SK-N-SH (cell line): ENCODE results near the gene KRT27. TPM values are rescaled to one million over a fixed set of nuclear protein-coding genes. Genes with fewer than 3 reads are reported as not detected.

ENCODE experiments used
- polyA plus RNA-seq, 3 experiments: library from polyadenylated mRNA; depleted of rRNA; stranded (reverse); fragments of >200 nt; gene quantifications; 2 replicates each; pipeline ENCODE4 v1.2.3, GENCODE V29; 2012

The KRT27 gene
- polyA plus RNA-seq, 1 of the 3 experiments (the other 2 are of a cell fraction), result not detected

Other genes with a start within 250 kb of the KRT27 start
- gene CCR7, start 217.1 kb downstream of the KRT27 start, polyA plus RNA-seq (2012; rRNA removed), result not detected in 2 replicates
- 45.9 and 54.2 TPM in 2 replicates for gene SMARCE1, start 134.7 kb downstream of the KRT27 start, polyA plus RNA-seq (2012; rRNA removed)
- not detected in 2 replicates for gene KRT222, start 117.4 kb downstream of the KRT27 start, polyA plus RNA-seq (2012; rRNA removed)
- gene KRT24, start 78.8 kb downstream of the KRT27 start, polyA plus RNA-seq (2012; rRNA removed), result not detected in 2 replicates
- not detected in 2 replicates for gene KRT25, start 27.2 kb downstream of the KRT27 start, polyA plus RNA-seq (2012; rRNA removed)
- gene KRT26, start 10.3 kb downstream of the KRT27 start, polyA plus RNA-seq (2012; rRNA removed), result not detected in 2 replicates
- gene KRT28, start 17.4 kb upstream of the KRT27 start, polyA plus RNA-seq (2012; rRNA removed), result not detected in 2 replicates
- 17.1 and 31.6 TPM in 2 replicates for gene KRT10, start 40.1 kb upstream of the KRT27 start, polyA plus RNA-seq (2012; rRNA removed)
- not detected in 2 replicates for gene KRT12, start 84.7 kb upstream of the KRT27 start, polyA plus RNA-seq (2012; rRNA removed)
- gene KRT20, start 102.7 kb upstream of the KRT27 start, polyA plus RNA-seq (2012; rRNA removed), result not detected in 2 replicates
- not detected in 2 replicates for gene KRT23, start 155.1 kb upstream of the KRT27 start, polyA plus RNA-seq (2012; rRNA removed)
- not detected in 2 replicates for gene KRT39, start 184.4 kb upstream of the KRT27 start, polyA plus RNA-seq (2012; rRNA removed)
- gene KRT40, start 201.8 kb upstream of the KRT27 start, polyA plus RNA-seq (2012; rRNA removed), result not detected in 2 replicates
- gene KRTAP3-3, start 211.6 kb upstream of the KRT27 start, polyA plus RNA-seq (2012; rRNA removed), result not detected in 2 replicates
- gene KRTAP3-2, start 217.4 kb upstream of the KRT27 start, polyA plus RNA-seq (2012; rRNA removed), result not detected in 2 replicates
- not detected in 2 replicates for gene KRTAP3-1, start 226.6 kb upstream of the KRT27 start, polyA plus RNA-seq (2012; rRNA removed)
- not detected in 2 replicates for gene KRTAP1-5, start 244.7 kb upstream of the KRT27 start, polyA plus RNA-seq (2012; rRNA removed)
- not detected in 2 replicates for gene KRTAP1-4, start 247.6 kb upstream of the KRT27 start, polyA plus RNA-seq (2012; rRNA removed)